ENCODE measurements around the gene CLTCL1. TPM values are rescaled to one million over a fixed set of nuclear protein-coding genes. Genes with fewer than 3 reads are reported as not detected.

CLTCL1 gene
- total and polyA plus RNA-seq, 9 of the 15 experiments (the other 6 are each of a cell fraction or from before 2014, with no cell fraction given), result 1.1 to 11.7 (median 5.0) TPM

GRCh38 chr22:19175602-19176174 lies 115.8 kb downstream of the CLTCL1 start (continued):
- TF ChIP-seq ERF (CRISPR knock-in tag; IDR thresholded peaks at IDR 0.05) (peak; percentile 10; the same call in 1 of the 2 replicates), NR4A1 (CRISPR knock-in tag; IDR thresholded peaks at IDR 0.05) (no peak), NR4A1 (tag; IDR thresholded peaks at IDR 0.05) (0 out of 2 replicates have a peak, but pooled peaks have one; percentile 23), CEBPG (CRISPR knock-in tag; IDR thresholded peaks at IDR 0.05) (no peak), CEBPG (tag; conservative IDR thresholded peaks at IDR 0.05 in 1 of 2, IDR thresholded peaks at IDR 0.05 in 1 of 2) (no peak), SIRT6 (IDR thresholded peaks at IDR 0.05; ENCODE audit: low read depth, low read length) (peak; percentile 98), ZC3H4 (CRISPR knock-in tag; IDR thresholded peaks at IDR 0.05; ENCODE audit: borderline replicate concordance) (no peak), ELF2 (CRISPR knock-in tag; IDR thresholded peaks at IDR 0.05) (0 out of 2 replicates have a peak, but pooled peaks have one; percentile 29), POLR2AphosphoS2 (IDR thresholded peaks at IDR 0.05; ENCODE audit: low read length) (peak; percentile 74), EGR1 (conservative IDR thresholded peaks at IDR 0.05) (no peak), ZKSCAN1 (IDR thresholded peaks at IDR 0.05; ENCODE audit: low read depth, low read length) (no peak), TFAM (CRISPR knock-in tag; conservative IDR thresholded peaks at IDR 0.05) (no peak), SAP30 (IDR thresholded peaks at IDR 0.05; ENCODE audit: borderline replicate concordance, insufficient read depth, low read depth, low read length, poor library complexity, severe bottlenecking) (peak; percentile 64), DDX20 (tag; IDR thresholded peaks at IDR 0.05; ENCODE audit: low read depth) (no peak), UBTF (IDR thresholded peaks at IDR 0.05; ENCODE audit: borderline replicate concordance in 1 of 2, low read depth in 2 of 2, low read length in 2 of 2) (no peak), CHCHD3 (CRISPR knock-in tag; IDR thresholded peaks at IDR 0.05) (0 out of 2 replicates have a peak, but pooled peaks have one; percentile 2), CBFB (CRISPR knock-in tag; IDR thresholded peaks at IDR 0.05) (no peak), ZKSCAN3 (CRISPR knock-in tag; IDR thresholded peaks at IDR 0.05) (no peak), SMARCE1 (IDR thresholded peaks at IDR 0.05) (no peak), WHSC1 (IDR thresholded peaks at IDR 0.05; ENCODE audit: low read length) (peak; percentile 57), HNRNPL (IDR thresholded peaks at IDR 0.05; ENCODE audit: low read depth, low read length) (peak; percentile 84; the same call in 1 of the 2 replicates), CREB1 (IDR thresholded peaks at IDR 0.05) (no peak), CREB1 (CRISPR knock-in tag; IDR thresholded peaks at IDR 0.05) (no peak), RBFOX2 (IDR thresholded peaks at IDR 0.05; ENCODE audit: low read depth, low read length) (no peak), ZEB2 (IDR thresholded peaks at IDR 0.05) (no peak), NR0B1 (IDR thresholded peaks at IDR 0.05; ENCODE audit: partially characterized antibody) (no peak), FOXO4 (CRISPR knock-in tag; IDR thresholded peaks at IDR 0.05) (no peak)
